HEK293 (cell line): ENCODE measurements around the gene IGFBP7.

Source experiments
- CTCF ChIA-PET: fragments of 350-600 bp; formaldehyde crosslinking; extraction: SDS; loops from one replicate; lab custom pipeline; 2021; ENCODE audit warnings: antibody characterized with exemption; lab: Yijun Ruan, JAX
- POLR2A ChIA-PET: fragments of 300-600 bp; formaldehyde crosslinking; extraction: SDS; loops from one replicate; lab custom pipeline; 2020; ENCODE audit warnings: antibody characterized with exemption, inconsistent platforms; lab: Yijun Ruan, JAX
- H3K27ac ChIP-seq: fragments of 200-500 bp; sonication (Bioruptor generic); 2 replicates; pipeline ENCODE4 v1.5.1; 2014; ENCODE audit warnings: low read depth, low read length, control low read depth, inconsistent platforms; ENCODE audit errors: extremely low read depth
- H3K36me3 ChIP-seq, 2 experiments: fragments of 200-500 bp in 1 of 2; sonication (Bioruptor generic) in 1 of 2; 1 replicate in 1 of 2; 2 replicates in 1 of 2; pipeline ENCODE4 v1.5.1; 2014 to 2017; ENCODE audit warnings: inconsistent platforms in 2 of 2, low read length in 2 of 2; ENCODE audit not compliant: control insufficient read depth in 2 of 2, insufficient read depth in 1 of 2
- H3K4me1 ChIP-seq: fragments of 200-500 bp; sonication (Bioruptor generic); 2 replicates; pipeline ENCODE4 v1.5.1; 2014; ENCODE audit warnings: mild to moderate bottlenecking, low read length, inconsistent platforms; ENCODE audit not compliant: control insufficient read depth, insufficient read depth
- H3K4me3 ChIP-seq: 2 replicates; pipeline ENCODE4 v1.5.1; 2011; ENCODE audit warnings: low read depth, mild to moderate bottlenecking, control low read depth, low read length, moderate library complexity
- H3K9me3 ChIP-seq: fragments of 200-500 bp; sonication (Bioruptor generic); 2 replicates; pipeline ENCODE4 v1.5.1; 2014; ENCODE audit warnings: low read depth, low read length, inconsistent platforms; ENCODE audit not compliant: control insufficient read depth, insufficient read depth
- KLF9 ChIP-seq: fragments of 450-650 bp; formaldehyde crosslinking; IDR thresholded peaks from 2 replicates; pipeline ENCODE4 v1.5.1; 2016; ENCODE audit warnings: missing biosample characterization, missing genetic modification characterization, low read depth
- ZBTB17 ChIP-seq: fragments of 450-650 bp; formaldehyde crosslinking; IDR thresholded peaks from 2 replicates; pipeline ENCODE4 v1.5.1; 2016; ENCODE audit warnings: missing biosample characterization, missing genetic modification characterization
- ZBTB44 ChIP-seq: fragments of 450-650 bp; IDR thresholded peaks from 2 replicates; pipeline ENCODE4 v1.5.1; 2018; ENCODE audit warnings: missing biosample characterization, mild to moderate bottlenecking, missing genetic modification characterization
- ZNF146 ChIP-seq: fragments of 450-650 bp; formaldehyde crosslinking; IDR thresholded peaks from 2 replicates; pipeline ENCODE4 v1.5.1; 2016; ENCODE audit warnings: missing biosample characterization, missing genetic modification characterization
- ZNF24 ChIP-seq: fragments of 450-650 bp; formaldehyde crosslinking; IDR thresholded peaks from 2 replicates; pipeline ENCODE4 v1.5.1; 2016; ENCODE audit warnings: missing biosample characterization, missing genetic modification characterization
- ZNF266 ChIP-seq: fragments of 450-650 bp; formaldehyde crosslinking; IDR thresholded peaks from 2 replicates; pipeline ENCODE4 v1.5.1; 2016; ENCODE audit warnings: missing biosample characterization, missing genetic modification characterization, low read depth
- ZNF423 ChIP-seq: fragments of 450-650 bp; formaldehyde crosslinking; IDR thresholded peaks from 2 replicates; pipeline ENCODE4 v1.5.1; 2016; ENCODE audit warnings: missing biosample characterization, missing genetic modification characterization
- ZNF629 ChIP-seq: fragments of 450-650 bp; formaldehyde crosslinking; IDR thresholded peaks from 2 replicates; pipeline ENCODE4 v1.5.1; 2017; ENCODE audit warnings: missing biosample characterization, missing genetic modification characterization
- ZNF777 ChIP-seq: fragments of 450-650 bp; formaldehyde crosslinking; IDR thresholded peaks from 2 replicates; pipeline ENCODE4 v1.5.1; 2017; ENCODE audit warnings: missing biosample characterization, missing genetic modification characterization, borderline replicate concordance
- ZSCAN30 ChIP-seq: fragments of 450-650 bp; IDR thresholded peaks from 2 replicates; pipeline ENCODE4 v1.5.1; 2018; ENCODE audit warnings: missing biosample characterization, mild to moderate bottlenecking, missing genetic modification characterization, moderate library complexity
- TF ChIP-seq, protein P1 (sequence below): fragments of 450-650 bp; formaldehyde crosslinking; IDR thresholded peaks from 2 replicates; pipeline ENCODE4 v1.5.1; 2016; ENCODE audit warnings: missing biosample characterization, missing genetic modification characterization
- TF ChIP-seq, protein P2 (sequence below): fragments of 450-650 bp; formaldehyde crosslinking; IDR thresholded peaks from 2 replicates; pipeline ENCODE4 v1.5.1; 2016; ENCODE audit warnings: missing biosample characterization, missing genetic modification characterization

IGFBP7 gene

GRCh38 chr4:57078685-57079521 is 31.3 kb downstream of the IGFBP7 start (continued):
- TF ChIP-seq ZBTB44 (tag by site-specific recombination) (peak; percentile 57; the same call in 1 of the 2 replicates), ZBTB17 (peak; percentile 98), KLF9 (tag by site-specific recombination) (no peak), ZNF423 (tag by site-specific recombination) (peak; percentile 79), ZNF146 (tag by site-specific recombination) (no peak), ZNF629 (tag by site-specific recombination) (peak; percentile 78), ZNF24 (tag by site-specific recombination) (peak; percentile 89)
- TF ChIP-seq, protein P1, sequence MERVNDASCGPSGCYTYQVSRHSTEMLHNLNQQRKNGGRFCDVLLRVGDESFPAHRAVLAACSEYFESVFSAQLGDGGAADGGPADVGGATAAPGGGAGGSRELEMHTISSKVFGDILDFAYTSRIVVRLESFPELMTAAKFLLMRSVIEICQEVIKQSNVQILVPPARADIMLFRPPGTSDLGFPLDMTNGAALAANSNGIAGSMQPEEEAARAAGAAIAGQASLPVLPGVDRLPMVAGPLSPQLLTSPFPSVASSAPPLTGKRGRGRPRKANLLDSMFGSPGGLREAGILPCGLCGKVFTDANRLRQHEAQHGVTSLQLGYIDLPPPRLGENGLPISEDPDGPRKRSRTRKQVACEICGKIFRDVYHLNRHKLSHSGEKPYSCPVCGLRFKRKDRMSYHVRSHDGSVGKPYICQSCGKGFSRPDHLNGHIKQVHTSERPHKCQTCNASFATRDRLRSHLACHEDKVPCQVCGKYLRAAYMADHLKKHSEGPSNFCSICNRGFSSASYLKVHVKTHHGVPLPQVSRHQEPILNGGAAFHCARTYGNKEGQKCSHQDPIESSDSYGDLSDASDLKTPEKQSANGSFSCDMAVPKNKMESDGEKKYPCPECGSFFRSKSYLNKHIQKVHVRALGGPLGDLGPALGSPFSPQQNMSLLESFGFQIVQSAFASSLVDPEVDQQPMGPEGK = peak; percentile 90
- TF ChIP-seq, protein P2, sequence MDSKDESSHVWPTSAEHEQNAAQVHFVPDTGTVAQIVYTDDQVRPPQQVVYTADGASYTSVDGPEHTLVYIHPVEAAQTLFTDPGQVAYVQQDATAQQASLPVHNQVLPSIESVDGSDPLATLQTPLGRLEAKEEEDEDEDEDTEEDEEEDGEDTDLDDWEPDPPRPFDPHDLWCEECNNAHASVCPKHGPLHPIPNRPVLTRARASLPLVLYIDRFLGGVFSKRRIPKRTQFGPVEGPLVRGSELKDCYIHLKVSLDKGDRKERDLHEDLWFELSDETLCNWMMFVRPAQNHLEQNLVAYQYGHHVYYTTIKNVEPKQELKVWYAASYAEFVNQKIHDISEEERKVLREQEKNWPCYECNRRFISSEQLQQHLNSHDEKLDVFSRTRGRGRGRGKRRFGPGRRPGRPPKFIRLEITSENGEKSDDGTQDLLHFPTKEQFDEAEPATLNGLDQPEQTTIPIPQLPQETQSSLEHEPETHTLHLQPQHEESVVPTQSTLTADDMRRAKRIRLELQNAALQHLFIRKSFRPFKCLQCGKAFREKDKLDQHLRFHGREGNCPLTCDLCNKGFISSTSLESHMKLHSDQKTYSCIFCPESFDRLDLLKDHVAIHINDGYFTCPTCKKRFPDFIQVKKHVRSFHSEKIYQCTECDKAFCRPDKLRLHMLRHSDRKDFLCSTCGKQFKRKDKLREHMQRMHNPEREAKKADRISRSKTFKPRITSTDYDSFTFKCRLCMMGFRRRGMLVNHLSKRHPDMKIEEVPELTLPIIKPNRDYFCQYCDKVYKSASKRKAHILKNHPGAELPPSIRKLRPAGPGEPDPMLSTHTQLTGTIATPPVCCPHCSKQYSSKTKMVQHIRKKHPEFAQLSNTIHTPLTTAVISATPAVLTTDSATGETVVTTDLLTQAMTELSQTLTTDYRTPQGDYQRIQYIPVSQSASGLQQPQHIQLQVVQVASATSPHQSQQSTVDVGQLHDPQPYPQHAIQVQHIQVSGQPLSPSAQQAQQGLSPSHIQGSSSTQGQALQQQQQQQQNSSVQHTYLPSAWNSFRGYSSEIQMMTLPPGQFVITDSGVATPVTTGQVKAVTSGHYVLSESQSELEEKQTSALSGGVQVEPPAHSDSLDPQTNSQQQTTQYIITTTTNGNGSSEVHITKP (tag by site-specific recombination) = peak; percentile 60

- H3K4me1 ChIP-seq = peaks cover 15% of the 10 kb centered on the region
- peak; percentile 83; the same call in 1 of the 2 replicates for TF ChIP-seq ZSCAN30 (tag by site-specific recombination)
- TF ChIP-seq ZNF777 (tag by site-specific recombination) = no peak
- TF ChIP-seq, all 188 proteins: peak for 1
- H3K27ac ChIP-seq = peak overlapping the region; percentile 88
- POLR2A ChIA-PET = interaction anchor here (0.7 to 1.3 kb wide), 6 partner anchors 14 to 98 kb away, joined by 3 to 9 read pairs (median 4); partner anchors contain the start of gene IGFBP7
- H3K4me3 ChIP-seq = no peak overlapping the region
- CTCF ChIA-PET = interaction anchor here (2.2 kb wide), 1 partner anchor 86 kb away, joined by 11 read pairs; no protein-coding TSS in a partner anchor
- H3K9me3 ChIP-seq = no peaks in the 10 kb centered on the region
- no peaks in the 10 kb centered on the region for H3K36me3 ChIP-seq
These were observed 32.4 kb downstream of the IGFBP7 start for GRCh38 chr4:57077550-57078343.

DNA sequence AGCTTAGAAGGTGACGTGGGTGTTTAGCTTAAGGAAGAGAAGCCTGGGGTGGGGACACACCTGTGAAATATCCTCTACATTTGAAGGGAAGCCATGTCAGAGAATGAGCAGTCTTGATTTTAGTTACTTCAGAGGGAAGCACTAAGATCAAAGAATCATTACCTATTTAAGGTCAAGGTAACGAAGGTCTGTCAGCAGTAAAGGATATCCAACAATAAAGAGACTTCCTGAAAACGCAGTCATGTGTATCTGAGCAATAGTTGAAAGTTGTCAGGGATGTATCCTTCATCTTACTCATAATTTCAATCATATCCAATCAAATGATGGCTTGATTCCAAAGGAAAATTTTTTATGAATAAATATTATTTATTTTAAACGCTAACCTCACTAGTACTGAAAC is 33.5 kb downstream of the IGFBP7 start:
- Histone ChIP-seq H3K9me3 (no peaks in the 10 kb centered on the region), H3K36me3 (no peaks in the 10 kb centered on the region), H3K4me1 (peaks cover 15% of the 10 kb centered on the region), H3K4me3 (no peak overlapping the region), H3K27ac (no peak overlapping the region)
- CTCF ChIA-PET = interaction anchor here (0.6 to 0.8 kb wide), 2 partner anchors 15 to 87 kb away, joined by 3 to 5 read pairs; no protein-coding TSS in a partner anchor
- POLR2A ChIA-PET = interaction anchor here (2.8 kb wide), 1 partner anchor 99 kb away, joined by 11 read pairs; the partner anchor contains the start of genes NOA1 and POLR2B
- TF ChIP-seq ZNF266 (tag by site-specific recombination) = no peak
- TF ChIP-seq, all 188 proteins: peak for 0
